22Rv1 (cell line): ENCODE data around the gene THAP2.

Experiments
- ZFX ChIP-seq: fragments of 450-650 bp; IDR thresholded peaks from 2 replicates; pipeline ENCODE4 v1.6.1; 2017; ENCODE audit warnings: antibody characterized with exemption, borderline replicate concordance
- TF ChIP-seq, protein P1 (sequence below): fragments of 450-650 bp; IDR thresholded peaks from 2 replicates; pipeline ENCODE4 v1.5.1; 2017; ENCODE audit warnings: mild to moderate bottlenecking

DNA sequence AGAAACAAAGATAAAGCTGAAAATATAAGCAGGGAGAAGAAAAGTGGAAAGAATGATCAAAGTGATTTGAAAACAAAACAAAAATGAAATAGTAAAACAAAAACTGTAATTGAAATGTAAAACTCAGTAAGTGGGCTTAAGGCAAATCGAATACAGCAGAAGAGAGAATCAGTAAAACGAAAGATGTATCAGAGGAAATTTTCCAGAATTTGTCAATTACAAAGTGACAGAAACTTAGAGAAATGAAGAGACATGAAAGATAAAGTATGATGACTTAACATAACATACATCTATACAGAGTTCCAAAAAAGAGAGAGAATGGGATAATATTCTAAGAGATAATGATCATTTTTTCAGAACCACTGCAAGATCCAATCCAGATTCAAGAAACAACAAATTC lies 11.0 kb upstream of the THAP2 start:
- TF ChIP-seq, protein P1, sequence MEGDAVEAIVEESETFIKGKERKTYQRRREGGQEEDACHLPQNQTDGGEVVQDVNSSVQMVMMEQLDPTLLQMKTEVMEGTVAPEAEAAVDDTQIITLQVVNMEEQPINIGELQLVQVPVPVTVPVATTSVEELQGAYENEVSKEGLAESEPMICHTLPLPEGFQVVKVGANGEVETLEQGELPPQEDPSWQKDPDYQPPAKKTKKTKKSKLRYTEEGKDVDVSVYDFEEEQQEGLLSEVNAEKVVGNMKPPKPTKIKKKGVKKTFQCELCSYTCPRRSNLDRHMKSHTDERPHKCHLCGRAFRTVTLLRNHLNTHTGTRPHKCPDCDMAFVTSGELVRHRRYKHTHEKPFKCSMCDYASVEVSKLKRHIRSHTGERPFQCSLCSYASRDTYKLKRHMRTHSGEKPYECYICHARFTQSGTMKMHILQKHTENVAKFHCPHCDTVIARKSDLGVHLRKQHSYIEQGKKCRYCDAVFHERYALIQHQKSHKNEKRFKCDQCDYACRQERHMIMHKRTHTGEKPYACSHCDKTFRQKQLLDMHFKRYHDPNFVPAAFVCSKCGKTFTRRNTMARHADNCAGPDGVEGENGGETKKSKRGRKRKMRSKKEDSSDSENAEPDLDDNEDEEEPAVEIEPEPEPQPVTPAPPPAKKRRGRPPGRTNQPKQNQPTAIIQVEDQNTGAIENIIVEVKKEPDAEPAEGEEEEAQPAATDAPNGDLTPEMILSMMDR: no peak
- TF ChIP-seq ZFX: no peak
